HUDEP-2 (cell line): Measurements from ENCODE around the gene LRRK1.

Source experiments
- DNase-seq, 76 experiments: peaks; one replicate each; lab custom pipeline; 2025; ENCODE audit not compliant: unreplicated experiment in 76 of 76; lab: John Stamatoyannopoulos, UW

The LRRK1 gene

GRCh38 chr15:100909989-100910955, 8.9 kb upstream of the LRRK1 start:
- DNase-seq = no peak

- no peak for DNase-seq
Observed at GRCh38 chr15:100911086-100911485, 8.1 kb upstream of the LRRK1 start.

- DNase-seq = no peak
Observed at GRCh38 chr15:100913961-100914360, 5.2 kb upstream of the LRRK1 start.

- DNase-seq = peak in 1 of 76 experiments; percentile 16
Observed at GRCh38 chr15:100914876-100915275, 4.3 kb upstream of the LRRK1 start.

GRCh38 chr15:100918034-100918689, 995 bp upstream of the LRRK1 start:
- peak in 48 of 76 experiments; percentile 4 to 68 (median 34) for DNase-seq

- DNase-seq = no peak
Observed at GRCh38 chr15:100919481-100920405, 586 bp downstream of the LRRK1 start.

GRCh38 chr15:100920516-100921135, 1.5 kb downstream of the LRRK1 start:
- DNase-seq = no peak

GRCh38 chr15:100922192-100923040, 3.3 kb downstream of the LRRK1 start:
- DNase-seq = no peak

- no peak for DNase-seq
Observed at GRCh38 chr15:100923076-100923475, 3.9 kb downstream of the LRRK1 start.

GRCh38 chr15:100923902-100924301, 4.7 kb downstream of the LRRK1 start:
- DNase-seq = no peak

GRCh38 chr15:100924436-100924835, 5.3 kb downstream of the LRRK1 start:
- no peak for DNase-seq

- no peak for DNase-seq
Observed at GRCh38 chr15:100925480-100925879, 6.3 kb downstream of the LRRK1 start.

GRCh38 chr15:100926258-100926657, 7.1 kb downstream of the LRRK1 start:
- DNase-seq = peak in 2 of 76 experiments; percentile 14 to 17

GRCh38 chr15:100926971-100927756, 8.0 kb downstream of the LRRK1 start:
- DNase-seq = no peak

- no peak for DNase-seq
Observed at GRCh38 chr15:100928632-100929280, 9.6 kb downstream of the LRRK1 start.

GRCh38 chr15:100929641-100930042, 10.5 kb downstream of the LRRK1 start:
- no peak for DNase-seq

- no peak for DNase-seq
Observed at GRCh38 chr15:100930306-100930848, 11.2 kb downstream of the LRRK1 start.
